ENCODE measurements around the gene CPNE5.

The CPNE5 gene

DNA sequence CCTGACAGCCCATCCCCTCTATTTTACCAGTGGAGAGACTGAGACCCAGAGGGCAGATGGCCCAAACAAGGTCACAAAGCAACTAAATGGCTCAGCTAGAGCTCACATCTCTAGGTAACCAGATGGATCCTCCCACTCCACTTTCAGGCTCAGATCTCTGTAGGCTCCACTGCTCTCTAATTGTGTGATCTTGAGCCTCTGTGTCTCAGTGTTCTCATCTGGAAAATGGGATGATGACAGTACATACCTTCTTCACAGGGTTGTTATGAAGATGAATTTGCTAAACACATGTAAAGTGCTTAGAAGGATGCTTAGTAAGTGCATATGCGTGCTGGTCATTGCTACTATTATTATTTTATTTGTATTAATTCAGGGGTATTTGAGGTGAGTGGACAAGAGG lies 101.1 kb downstream of the CPNE5 start:
- Histone ChIP-seq H3K4me3 (ENCODE audit: low read length) (no peak overlapping the region), H3K27me3 (ENCODE audit: control insufficient read depth, insufficient read depth, low read length) (no peaks in the 10 kb centered on the region), H3K4me1 (ENCODE audit: control insufficient read depth, insufficient read depth, low read length) (peaks cover 36% of the 10 kb centered on the region), H3K9me3 (ENCODE audit: control insufficient read depth, low read length) (no peaks in the 10 kb centered on the region), H3K36me3 (ENCODE audit: control insufficient read depth, insufficient read depth, low read length) (no peaks in the 10 kb centered on the region), H3K9ac (ENCODE audit: low read length) (no peak overlapping the region)

DNA sequence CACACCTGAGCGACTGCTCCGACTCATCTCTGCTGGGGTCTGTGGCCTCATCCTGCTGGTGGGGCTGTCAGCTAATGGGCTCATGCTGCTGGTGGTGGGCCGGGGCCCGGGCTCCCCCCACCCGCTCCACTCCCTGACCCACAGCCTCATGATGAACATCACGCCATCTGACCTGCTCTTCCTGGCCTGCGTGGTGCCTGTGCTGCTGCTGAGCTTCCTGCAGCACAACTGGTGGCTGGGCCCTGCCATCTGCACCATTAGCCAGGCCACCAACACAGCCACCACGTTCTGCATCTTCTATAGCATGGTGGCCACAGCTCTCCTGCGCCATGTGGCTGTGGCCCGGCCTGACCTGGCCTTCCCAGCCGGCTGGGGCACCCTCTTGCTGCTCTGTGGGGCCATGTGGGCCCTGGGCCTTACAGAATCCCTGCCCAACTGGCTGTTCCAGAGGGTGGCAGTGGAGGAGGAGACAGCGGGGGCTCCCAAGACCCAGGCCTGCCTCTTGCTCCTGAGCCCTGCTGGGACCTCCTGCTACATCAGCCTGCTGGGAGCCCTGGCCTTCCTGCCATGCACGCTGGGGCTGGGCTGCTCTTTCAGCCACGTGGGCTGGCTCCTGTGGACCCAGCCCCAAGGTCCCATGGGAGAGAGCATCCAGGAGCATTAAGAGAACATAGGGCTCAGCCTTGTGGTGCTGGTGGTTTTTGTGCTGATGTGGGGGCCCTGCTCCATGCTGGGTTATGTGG lies 102.0 kb downstream of the CPNE5 start:
- no peak overlapping the region for H3K9ac ChIP-seq (ENCODE audit: low read length)
- no peaks in the 10 kb centered on the region for H3K27me3 ChIP-seq (ENCODE audit: control insufficient read depth, insufficient read depth, low read length)
- no peaks in the 10 kb centered on the region for H3K36me3 ChIP-seq (ENCODE audit: control insufficient read depth, insufficient read depth, low read length)
- no peaks in the 10 kb centered on the region for H3K9me3 ChIP-seq (ENCODE audit: control insufficient read depth, low read length)
- H3K4me1 ChIP-seq (ENCODE audit: control insufficient read depth, insufficient read depth, low read length) = peaks cover 27% of the 10 kb centered on the region
- no peak overlapping the region for H3K4me3 ChIP-seq (ENCODE audit: low read length)

DNA sequence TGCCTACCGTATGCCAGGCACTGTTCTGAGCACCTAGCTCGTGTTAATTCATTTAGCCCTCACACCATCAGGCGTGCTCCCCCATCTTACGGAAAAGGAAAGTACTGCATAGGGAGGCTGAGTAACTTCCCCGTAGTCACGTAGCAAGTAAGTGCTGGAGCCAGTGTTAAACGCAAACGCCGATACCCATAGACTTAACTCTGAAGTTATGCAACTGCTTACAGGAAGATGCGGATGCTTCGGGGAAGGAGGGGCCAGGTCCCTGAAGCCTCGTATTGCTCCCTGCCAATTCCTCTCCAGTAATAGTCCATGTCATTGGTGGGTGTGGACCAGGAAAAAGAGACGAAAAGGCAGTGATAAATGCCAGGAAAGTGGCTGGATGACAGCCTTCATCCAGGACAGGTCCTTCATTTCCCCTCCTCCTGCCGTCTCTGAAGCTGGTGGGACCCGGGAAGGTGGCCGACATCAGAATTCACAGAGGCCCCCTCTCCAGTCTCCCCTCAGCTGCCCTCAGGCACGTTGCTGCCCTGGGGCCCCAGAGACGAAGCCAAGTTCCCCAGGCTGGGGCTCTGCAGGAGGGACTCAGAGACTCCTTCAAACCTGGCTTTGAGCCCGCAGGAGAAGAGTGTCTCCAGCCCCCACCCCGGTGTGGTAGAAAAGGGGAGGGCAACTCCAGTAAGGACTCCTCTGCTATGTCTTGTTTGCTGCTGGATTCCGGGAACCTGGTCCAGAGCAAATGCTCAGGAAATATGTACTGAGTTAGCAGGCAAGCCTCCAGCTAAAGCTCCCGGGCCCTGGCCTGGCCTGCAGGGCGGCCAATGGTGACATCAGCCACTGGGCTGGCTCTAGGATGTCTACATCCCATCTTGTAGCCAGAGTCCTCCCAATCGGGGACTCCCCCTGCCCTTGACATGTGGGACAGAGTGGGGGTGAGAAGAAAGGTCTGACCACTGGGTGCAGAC lies 103.9 kb downstream of the CPNE5 start:
- no peak overlapping the region for H3K4me3 ChIP-seq (ENCODE audit: low read length)
- peaks cover 20% of the 10 kb centered on the region for H3K4me1 ChIP-seq (ENCODE audit: control insufficient read depth, insufficient read depth, low read length)
- peak overlapping the region; percentile 47 for H3K9ac ChIP-seq (ENCODE audit: low read length)
- H3K36me3 ChIP-seq (ENCODE audit: control insufficient read depth, insufficient read depth, low read length) = no peaks in the 10 kb centered on the region
- no peaks in the 10 kb centered on the region for H3K27me3 ChIP-seq (ENCODE audit: control insufficient read depth, insufficient read depth, low read length)
- H3K9me3 ChIP-seq (ENCODE audit: control insufficient read depth, low read length) = no peaks in the 10 kb centered on the region

DNA sequence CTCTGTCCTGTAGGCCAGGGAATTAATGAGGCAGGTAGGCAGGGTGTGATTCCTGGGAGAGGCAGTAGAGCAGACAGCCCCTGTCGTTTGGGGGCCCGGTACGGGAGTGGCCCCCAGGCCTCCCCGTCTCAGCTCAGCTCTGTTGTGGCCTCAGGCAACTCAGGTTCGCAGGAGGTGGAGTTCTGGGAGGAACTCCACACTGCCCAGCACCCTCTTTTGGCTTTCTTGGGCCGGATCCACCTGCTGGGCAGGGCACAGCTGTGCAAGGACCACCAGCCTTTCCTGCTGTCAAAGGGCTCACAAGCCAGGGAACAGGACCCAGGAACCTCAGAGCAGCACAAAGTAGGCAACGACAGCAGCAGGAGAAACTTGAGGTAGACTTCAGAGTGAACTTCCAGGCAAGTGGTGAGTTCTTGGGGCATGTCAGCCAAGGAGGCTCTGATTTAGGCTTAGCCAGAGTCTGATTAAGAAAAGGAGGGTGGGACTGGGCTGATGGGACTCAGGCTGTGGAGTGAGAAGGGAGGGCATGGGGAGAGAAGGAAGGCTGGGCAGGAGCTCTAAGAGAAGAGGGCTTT lies 104.7 kb downstream of the CPNE5 start:
- Histone ChIP-seq H3K27me3 (ENCODE audit: control insufficient read depth, insufficient read depth, low read length) (no peaks in the 10 kb centered on the region), H3K4me3 (ENCODE audit: low read length) (no peak overlapping the region), H3K9ac (ENCODE audit: low read length) (peak overlapping the region; percentile 47), H3K4me1 (ENCODE audit: control insufficient read depth, insufficient read depth, low read length) (peaks cover 20% of the 10 kb centered on the region), H3K9me3 (ENCODE audit: control insufficient read depth, low read length) (no peaks in the 10 kb centered on the region), H3K36me3 (ENCODE audit: control insufficient read depth, insufficient read depth, low read length) (no peaks in the 10 kb centered on the region)

DNA sequence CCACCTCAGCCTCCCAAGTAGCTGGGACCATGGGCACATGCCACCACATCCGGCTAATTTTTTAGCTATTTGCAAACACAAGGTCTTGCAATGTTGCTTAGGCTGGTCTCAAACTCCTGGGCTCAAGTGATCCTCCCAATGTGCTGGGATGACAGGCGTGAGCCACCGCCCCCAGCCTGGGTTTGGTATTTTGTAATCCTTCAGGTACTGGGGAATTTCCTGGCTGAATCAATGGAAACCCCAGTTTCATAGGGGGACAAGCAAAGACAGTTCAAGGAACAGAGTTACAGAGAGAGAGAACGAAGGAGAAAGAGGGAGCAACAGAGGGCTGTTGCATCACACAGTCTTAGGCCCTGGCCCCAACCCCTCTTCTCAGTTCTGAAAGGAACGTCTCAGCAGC lies 105.9 kb downstream of the CPNE5 start:
- Histone ChIP-seq H3K36me3 (ENCODE audit: control insufficient read depth, insufficient read depth, low read length) (no peaks in the 10 kb centered on the region), H3K9ac (ENCODE audit: low read length) (no peak overlapping the region), H3K9me3 (ENCODE audit: control insufficient read depth, low read length) (no peaks in the 10 kb centered on the region), H3K27me3 (ENCODE audit: control insufficient read depth, insufficient read depth, low read length) (no peaks in the 10 kb centered on the region), H3K4me3 (ENCODE audit: low read length) (no peak overlapping the region), H3K4me1 (ENCODE audit: control insufficient read depth, insufficient read depth, low read length) (peaks cover 20% of the 10 kb centered on the region)

DNA sequence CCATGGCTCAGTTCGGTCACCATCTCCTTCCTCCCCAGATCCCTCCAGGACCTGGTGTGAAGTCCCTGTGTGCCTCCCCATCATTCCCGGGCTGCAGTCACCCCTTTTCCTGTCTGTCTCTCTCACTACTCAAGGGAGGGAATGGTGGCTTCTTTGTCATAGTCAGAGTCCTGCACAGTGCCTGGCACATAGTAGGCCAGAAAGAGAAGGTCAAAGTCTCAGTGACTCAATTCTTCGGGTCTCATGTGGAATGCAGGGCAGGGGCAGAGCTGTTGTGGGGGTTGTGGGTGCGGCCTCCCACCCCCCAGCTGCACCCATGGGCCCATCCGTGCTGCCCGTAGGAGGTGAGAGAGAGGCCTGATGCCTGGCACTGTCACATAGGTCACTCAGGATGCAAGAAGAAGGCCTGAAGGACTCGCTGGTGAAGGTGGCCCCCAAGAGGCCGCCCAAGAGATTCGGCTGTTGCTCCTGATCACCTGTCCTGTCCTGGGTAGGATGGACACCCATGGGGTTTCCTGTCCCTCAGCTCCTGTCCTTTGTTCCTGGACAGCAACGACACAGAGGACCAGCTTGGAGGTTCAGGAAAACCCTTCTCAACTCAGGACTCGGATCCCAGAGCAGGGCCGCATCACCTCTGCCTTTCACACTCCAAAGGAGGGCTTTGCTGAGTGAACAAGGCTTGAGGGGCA lies 107.5 kb downstream of the CPNE5 start:
- Histone ChIP-seq H3K9me3 (ENCODE audit: control insufficient read depth, low read length) (no peaks in the 10 kb centered on the region), H3K27me3 (ENCODE audit: control insufficient read depth, insufficient read depth, low read length) (no peaks in the 10 kb centered on the region), H3K4me1 (ENCODE audit: control insufficient read depth, insufficient read depth, low read length) (peaks cover 27% of the 10 kb centered on the region)

DNA sequence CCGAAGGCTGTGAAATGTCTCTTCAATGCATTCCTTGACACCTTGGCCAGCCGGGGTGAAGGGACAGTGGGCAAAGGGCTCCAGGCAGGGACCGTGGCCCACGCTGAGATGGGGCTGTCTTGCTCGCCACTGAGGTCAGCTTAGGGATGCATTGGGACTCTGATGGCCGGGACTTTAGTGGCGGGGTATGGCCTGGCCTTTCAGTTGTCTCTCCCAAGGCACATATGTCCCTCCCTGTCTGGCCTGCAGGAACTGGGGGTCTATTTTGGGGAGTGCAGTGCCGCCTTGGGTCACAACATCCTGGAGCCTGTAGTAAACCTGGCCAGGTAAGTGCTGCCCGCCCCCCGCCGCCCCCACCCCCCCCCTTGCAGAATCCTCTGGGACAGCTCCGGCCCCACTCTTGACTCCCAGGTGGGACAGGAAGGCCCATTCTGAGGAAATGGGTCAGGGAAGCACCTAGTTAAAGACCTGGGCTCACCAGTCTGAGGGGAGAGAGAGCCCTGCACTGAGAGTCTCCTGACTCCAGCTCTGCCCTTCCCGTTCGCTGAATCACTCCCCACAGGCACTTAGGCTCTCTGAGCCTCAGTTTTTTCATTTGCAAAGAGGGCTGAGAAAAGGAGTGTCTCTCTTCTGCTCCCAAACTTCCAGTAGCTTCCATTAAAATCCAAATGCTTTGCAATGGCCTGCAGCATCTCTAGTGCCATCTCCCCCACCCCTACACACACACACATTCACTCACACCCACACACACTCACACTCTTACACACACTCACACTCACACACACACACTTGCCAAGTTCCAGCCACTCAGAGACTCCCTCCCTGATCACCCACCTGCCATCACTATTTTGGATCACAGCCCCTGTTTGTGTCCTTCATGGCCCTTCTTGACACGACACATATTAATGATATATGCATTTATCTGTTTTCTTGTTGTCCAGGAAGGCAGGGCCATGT lies 108.5 kb downstream of the CPNE5 start:
- Histone ChIP-seq H3K36me3 (ENCODE audit: control insufficient read depth, insufficient read depth, low read length) (no peaks in the 10 kb centered on the region), H3K9ac (ENCODE audit: low read length) (no peak overlapping the region), H3K4me1 (ENCODE audit: control insufficient read depth, insufficient read depth, low read length) (peaks cover 22% of the 10 kb centered on the region), H3K27me3 (ENCODE audit: control insufficient read depth, insufficient read depth, low read length) (no peaks in the 10 kb centered on the region), H3K4me3 (ENCODE audit: low read length) (no peak overlapping the region), H3K9me3 (ENCODE audit: control insufficient read depth, low read length) (no peaks in the 10 kb centered on the region)

More for the DNA sequence above, 107.5 kb downstream of the CPNE5 start:
- Histone ChIP-seq H3K36me3 (ENCODE audit: control insufficient read depth, insufficient read depth, low read length) (no peaks in the 10 kb centered on the region), H3K4me3 (ENCODE audit: low read length) (no peak overlapping the region), H3K9ac (ENCODE audit: low read length) (no peak overlapping the region)

DNA sequence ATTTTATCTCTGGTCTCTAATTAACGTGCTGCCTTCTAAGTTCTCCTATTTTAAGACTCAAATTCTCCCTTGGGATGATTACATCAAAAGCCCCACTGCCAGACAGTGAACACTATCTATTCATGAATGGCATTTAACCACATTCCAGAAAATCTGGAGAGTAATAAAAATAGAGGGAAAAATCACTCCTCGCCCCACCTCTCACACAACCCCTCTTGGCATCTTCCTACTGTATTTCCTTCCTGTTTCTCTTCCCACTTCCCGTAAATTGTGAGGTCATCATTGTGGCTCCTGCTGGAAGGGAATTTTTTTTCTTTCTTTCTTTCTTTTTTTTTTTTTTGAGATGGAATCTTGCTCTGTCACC lies 110.1 kb downstream of the CPNE5 start:
- Histone ChIP-seq H3K9ac (ENCODE audit: low read length) (no peak overlapping the region), H3K4me1 (ENCODE audit: control insufficient read depth, insufficient read depth, low read length) (peaks cover 14% of the 10 kb centered on the region), H3K9me3 (ENCODE audit: control insufficient read depth, low read length) (no peaks in the 10 kb centered on the region), H3K4me3 (ENCODE audit: low read length) (no peak overlapping the region), H3K36me3 (ENCODE audit: control insufficient read depth, insufficient read depth, low read length) (no peaks in the 10 kb centered on the region), H3K27me3 (ENCODE audit: control insufficient read depth, insufficient read depth, low read length) (no peaks in the 10 kb centered on the region)

DNA sequence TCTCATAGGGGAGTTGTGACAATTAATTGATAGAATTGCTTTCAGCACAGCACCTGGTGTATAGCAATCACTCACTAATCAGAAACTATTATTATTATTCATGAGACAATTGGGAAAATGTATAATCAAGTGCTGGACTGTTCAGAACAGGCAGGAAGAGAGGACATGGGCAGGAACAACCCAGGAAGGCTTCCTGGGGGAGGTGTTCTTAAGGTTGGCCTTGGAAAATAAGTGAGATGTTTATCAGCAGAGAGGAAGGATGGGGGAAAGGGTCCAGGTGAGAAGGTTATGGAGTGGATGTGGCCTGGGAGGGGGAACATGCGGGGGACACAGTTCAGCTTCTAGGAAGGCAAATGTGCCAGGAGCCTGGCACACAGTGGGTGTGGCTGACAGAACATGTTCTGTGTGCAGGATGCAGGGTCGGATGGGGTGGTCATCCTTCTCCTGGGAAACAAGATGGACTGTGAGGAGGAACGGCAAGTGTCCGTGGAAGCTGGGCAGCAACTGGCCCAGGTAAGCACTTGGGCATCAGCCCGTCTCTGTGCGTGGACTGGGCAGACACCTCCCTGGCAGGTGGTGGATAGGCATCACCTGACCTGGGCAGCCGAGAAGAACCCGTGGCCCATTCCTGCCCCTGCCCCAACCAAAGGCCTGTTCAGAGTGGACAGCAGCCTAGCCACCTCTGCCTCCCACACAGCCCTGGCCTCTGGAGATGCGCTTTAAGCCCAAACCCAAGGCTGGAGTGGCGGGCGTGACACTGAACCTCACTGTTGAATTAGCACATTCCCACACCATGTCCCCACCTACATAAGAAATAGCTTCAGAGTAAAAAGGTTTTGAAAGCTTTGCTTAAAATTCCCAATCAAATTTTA lies 110.7 kb downstream of the CPNE5 start:
- no peak overlapping the region for H3K4me3 ChIP-seq (ENCODE audit: low read length)
- no peaks in the 10 kb centered on the region for H3K9me3 ChIP-seq (ENCODE audit: control insufficient read depth, low read length)
- no peaks in the 10 kb centered on the region for H3K27me3 ChIP-seq (ENCODE audit: control insufficient read depth, insufficient read depth, low read length)
- no peak overlapping the region for H3K9ac ChIP-seq (ENCODE audit: low read length)
- no peaks in the 10 kb centered on the region for H3K36me3 ChIP-seq (ENCODE audit: control insufficient read depth, insufficient read depth, low read length)
- H3K4me1 ChIP-seq (ENCODE audit: control insufficient read depth, insufficient read depth, low read length) = peaks cover 14% of the 10 kb centered on the region

DNA sequence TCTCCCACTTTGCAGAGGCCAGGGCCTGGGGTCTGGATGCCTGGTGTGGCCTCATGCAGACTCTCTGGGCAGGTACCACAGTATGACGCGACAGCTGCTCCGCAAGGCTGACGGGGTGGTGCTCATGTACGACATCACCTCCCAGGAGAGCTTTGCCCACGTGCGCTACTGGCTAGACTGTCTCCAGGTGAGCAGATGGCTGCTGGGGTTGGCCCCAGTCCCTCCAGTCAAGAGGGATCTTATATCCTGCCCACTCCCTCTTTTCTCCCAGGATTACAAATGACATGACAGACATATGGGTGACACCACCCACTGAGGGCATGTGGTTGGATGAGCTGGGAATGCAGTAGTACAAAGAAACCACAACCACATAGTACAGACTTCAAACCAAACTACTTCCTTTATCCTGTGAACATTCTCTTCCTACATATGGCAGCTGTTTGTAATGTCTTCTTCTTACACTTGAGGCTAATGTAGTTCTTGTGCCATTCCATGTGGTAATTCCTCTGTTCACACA lies 111.7 kb downstream of the CPNE5 start:
- Histone ChIP-seq H3K9me3 (ENCODE audit: control insufficient read depth, low read length) (no peaks in the 10 kb centered on the region), H3K9ac (ENCODE audit: low read length) (no peak overlapping the region), H3K4me3 (ENCODE audit: low read length) (no peak overlapping the region), H3K27me3 (ENCODE audit: control insufficient read depth, insufficient read depth, low read length) (no peaks in the 10 kb centered on the region), H3K4me1 (ENCODE audit: control insufficient read depth, insufficient read depth, low read length) (peaks cover 14% of the 10 kb centered on the region), H3K36me3 (ENCODE audit: control insufficient read depth, insufficient read depth, low read length) (no peaks in the 10 kb centered on the region)
